Right ventricle myocardium superior (tissue), 1 donor: Measurements from ENCODE around the gene NUDT4B. TPM values are rescaled to one million over a fixed set of nuclear protein-coding genes. Genes with fewer than 3 reads are reported as not detected.
"Not testable (repeated sequence)": the region's sequence is repeated elsewhere in the genome, so short reads cannot be mapped to it uniquely, and the experiment has no call there.

Experiments
- ATAC-seq: fragments of 200-7000 bp; cut with Tn5 transposase; one replicate; pipeline ENCODE4 v1.9.1; 2020; ENCODE audit warnings: mild to moderate bottlenecking; ENCODE audit not compliant: poor library complexity
- DNase-seq: peaks from one replicate; pipeline ENCODE4 v3.0.0-alpha.2; 2020
- intact Hi-C: fragments of 100-400 bp; cut with DNase I; formaldehyde crosslinking; loops from one replicate; pipeline ENCODE4 v1.11.2; 2022
- total RNA-seq: library from RNA; stranded (reverse); fragmentation: NEBNext Ultra II Directional; extraction: Animal tissue kit (Norgen Biotek cat#: 25700); gene quantifications from one replicate; pipeline ENCODE4 v1.2.1, GENCODE V29; 2021
- donor health status: DM: no; HTN: yes; CAD: no; lungs with severe emphysema.

Gene NUDT4B
- total RNA-seq, 1 donor from 2014 or later = 0.38 TPM

DNA sequence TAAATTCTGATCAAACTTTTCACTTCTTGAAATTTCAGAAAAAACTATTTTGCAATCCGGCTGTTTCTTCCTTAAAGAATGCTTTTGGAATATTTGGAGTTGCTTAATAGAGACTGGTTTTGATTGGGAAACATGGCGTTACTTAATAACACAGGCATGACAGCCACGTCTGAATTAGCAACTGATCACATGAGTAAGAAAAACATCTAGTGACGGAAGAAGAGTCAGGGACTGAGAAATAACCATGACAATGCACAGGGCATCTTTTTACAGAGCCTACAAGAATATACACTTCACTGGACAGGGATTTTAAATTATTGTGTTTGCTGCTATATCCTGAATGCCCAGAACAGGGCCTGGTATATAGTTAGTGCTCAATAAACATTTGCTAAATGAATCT lies 25.1 kb downstream of the NUDT4B start:
- intact Hi-C loops, DNase-seq: not testable (repeated sequence)
- ATAC-seq = peak; percentile 82

DNA sequence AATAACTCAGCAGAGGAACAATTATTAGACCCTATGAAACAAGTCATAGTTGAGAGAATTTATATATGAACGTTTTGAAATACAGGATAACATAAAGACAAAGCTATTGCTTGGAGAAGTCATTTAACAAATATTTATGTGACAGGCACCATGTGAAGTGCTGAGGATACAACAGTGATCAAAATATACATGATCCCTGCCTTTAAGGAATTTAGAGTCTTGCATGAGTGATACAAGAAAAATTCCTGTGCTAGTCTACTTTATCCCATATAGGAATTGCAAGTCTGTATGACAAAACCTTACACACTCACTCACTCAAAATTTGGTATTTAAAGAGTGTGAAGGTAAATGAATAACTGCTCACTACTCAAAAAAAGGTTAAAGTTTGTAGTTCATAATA lies 25.5 kb downstream of the NUDT4B start:
- ATAC-seq, DNase-seq: not testable (repeated sequence)

DNA sequence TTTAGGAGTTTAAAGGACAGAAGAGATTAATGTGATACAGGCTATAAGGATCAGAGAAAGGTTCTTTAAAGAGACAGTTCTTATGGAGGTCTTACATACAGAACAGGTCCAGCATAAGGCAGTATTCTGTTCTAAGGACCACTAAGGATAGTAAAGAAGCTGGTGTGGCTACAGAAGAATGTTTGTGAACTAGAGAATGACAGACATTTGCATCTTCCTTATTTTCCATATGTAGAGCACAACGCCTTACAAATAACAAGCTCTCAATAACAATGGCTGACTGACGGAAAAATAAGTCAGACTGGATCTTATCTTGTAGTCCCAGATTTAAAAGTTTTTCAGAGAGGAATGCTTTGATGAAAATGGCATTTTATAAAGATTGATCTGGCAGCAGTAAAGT lies 26.7 kb downstream of the NUDT4B start:
- ATAC-seq, intact Hi-C loops, DNase-seq: not testable (repeated sequence)

More for the DNA sequence above, 25.5 kb downstream of the NUDT4B start:
- intact Hi-C loops = not testable (repeated sequence)

DNA sequence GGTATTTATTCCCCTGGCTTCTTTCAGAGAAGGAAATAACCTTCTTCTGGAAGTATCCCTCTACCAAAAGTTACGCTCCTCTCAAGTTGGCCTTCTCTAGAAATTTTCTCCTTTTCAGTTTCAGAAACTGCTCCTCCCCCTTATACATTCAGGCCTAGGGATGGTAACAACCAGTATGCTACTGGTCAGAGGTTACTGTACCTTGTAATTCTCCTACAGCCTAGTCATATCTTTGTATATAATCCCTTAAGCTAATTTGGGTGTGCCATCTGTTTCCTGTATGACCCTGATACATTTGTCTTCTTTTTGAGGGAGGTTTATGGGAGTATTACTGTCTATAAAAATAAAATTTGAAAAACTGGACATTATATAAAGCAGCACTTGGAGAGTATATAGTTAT lies 29.1 kb downstream of the NUDT4B start:
- DNase-seq, intact Hi-C loops, ATAC-seq: not testable (repeated sequence)

DNA sequence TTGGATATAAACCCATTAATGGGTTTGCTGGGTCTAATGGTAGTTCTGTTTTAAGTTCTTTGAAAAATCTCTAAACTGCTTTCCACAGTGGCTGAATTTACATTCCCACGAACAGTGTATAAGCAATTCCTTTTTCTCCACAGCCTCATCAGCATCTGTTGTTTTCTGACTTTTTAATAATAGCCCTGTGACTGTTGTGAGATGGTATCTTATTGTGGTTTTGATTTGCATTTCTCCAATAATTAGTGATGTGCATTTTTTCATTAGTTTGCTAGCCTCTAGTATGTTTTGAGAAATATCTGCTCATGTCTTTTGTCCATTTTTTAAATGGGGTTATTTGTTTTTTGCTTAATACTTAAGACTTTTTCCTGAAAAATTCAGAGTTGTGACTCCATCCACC lies 31.8 kb downstream of the NUDT4B start:
- ATAC-seq, intact Hi-C loops, DNase-seq: not testable (repeated sequence)

DNA sequence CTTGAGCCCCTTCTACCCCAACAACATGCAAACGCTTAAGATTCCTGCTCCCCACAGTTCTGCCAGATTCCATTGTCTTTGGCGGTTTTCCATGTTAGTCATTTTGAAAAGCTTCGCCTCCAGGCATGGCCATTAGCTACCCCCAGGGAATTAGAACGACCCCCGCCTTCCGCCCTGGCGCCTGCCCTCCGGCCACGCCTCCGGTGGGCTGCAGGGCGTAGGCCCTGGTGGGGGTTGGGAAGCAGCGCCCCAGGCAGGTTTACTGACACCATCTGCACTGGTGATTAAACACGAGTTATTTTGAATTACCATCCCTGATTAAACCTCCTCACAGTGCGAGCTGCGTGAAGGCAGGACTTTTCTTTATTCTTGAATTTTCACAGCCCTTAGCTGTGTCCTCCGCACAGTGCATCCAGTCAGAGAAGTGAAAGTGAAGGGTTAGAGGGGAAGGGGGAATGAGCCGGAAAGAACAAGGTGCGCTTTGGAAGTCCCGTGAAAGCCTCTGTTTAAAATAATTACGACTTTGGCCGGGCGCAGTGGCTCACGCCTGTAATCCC lies 43.0 kb downstream of the NUDT4B start:
- intact Hi-C loops = not testable (repeated sequence)
- peak; percentile 72 for ATAC-seq

DNA sequence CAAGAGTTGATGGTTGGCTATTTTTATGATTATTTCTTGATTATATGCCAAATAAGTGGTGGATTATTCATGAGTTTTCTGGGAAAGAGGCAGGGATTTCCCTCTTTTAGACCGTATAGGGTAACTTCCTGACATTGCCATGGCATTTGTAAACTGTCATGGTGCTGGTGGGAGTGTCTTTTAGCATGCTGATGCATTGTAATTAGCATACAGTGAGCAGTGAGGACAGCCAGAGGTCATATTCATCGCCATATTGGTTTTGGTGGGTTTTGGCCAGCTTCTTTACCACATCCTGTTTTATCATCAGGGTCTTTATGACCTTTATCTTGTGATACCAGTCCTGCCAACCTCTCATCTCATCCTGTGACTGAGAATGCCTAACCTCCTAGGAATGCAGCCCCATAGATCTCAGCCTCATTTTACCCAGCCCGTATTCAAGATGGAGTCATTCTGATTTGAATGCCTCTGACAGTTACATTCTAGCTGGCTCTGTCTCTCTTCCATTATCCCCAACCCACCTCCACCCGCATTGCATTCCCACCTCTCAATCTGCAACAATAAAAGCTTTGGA lies 45.3 kb downstream of the NUDT4B start:
- intact Hi-C loops, DNase-seq, ATAC-seq: not testable (repeated sequence)

More for the DNA sequence above, 43.0 kb downstream of the NUDT4B start:
- DNase-seq = not testable (repeated sequence)

Other genes with a start within 250 kb of the NUDT4B start
- gene NBPF14, start 152.8 kb upstream of the NUDT4B start, total RNA-seq = 4.8 TPM
- gene PDE4DIP, start 95.7 kb downstream of the NUDT4B start, total RNA-seq = 1,574 TPM